ENCODE results near the gene RTN4R.

RTN4R gene

GRCh38 chr22:20221421-20222340 lies 46.4 kb downstream of the RTN4R start:
- no peak for DNase-seq (ENCODE audit: low read depth, low spot score)

GRCh38 chr22:20220629-20221026 lies 47.5 kb downstream of the RTN4R start:
- DNase-seq (ENCODE audit: low read depth, low spot score): no peak
- no peak overlapping the region for H3K27ac ChIP-seq

More at GRCh38 chr22:20221421-20222340, 46.4 kb downstream of the RTN4R start:
- no peak overlapping the region for H3K27ac ChIP-seq

GRCh38 chr22:20219667-20220628 lies 48.2 kb downstream of the RTN4R start:
- H3K27ac ChIP-seq: no peak overlapping the region
- no peak for DNase-seq (ENCODE audit: low read depth, low spot score)

GRCh38 chr22:20218987-20219386 lies 49.1 kb downstream of the RTN4R start:
- no peak overlapping the region for H3K27ac ChIP-seq
- no peak for DNase-seq (ENCODE audit: low read depth, low spot score)

- DNase-seq (ENCODE audit: low read depth, low spot score): no peak
- no peak overlapping the region for H3K27ac ChIP-seq
Observed at GRCh38 chr22:20218326-20218872, 49.7 kb downstream of the RTN4R start.

GRCh38 chr22:20217563-20217962 lies 50.6 kb downstream of the RTN4R start:
- no peak for DNase-seq (ENCODE audit: low read depth, low spot score)
- H3K27ac ChIP-seq: no peak overlapping the region

GRCh38 chr22:20216863-20217499 lies 51.1 kb downstream of the RTN4R start:
- no peak for DNase-seq (ENCODE audit: low read depth, low spot score)

GRCh38 chr22:20215742-20216141 lies 52.4 kb downstream of the RTN4R start:
- no peak overlapping the region for H3K27ac ChIP-seq
- no peak for DNase-seq (ENCODE audit: low read depth, low spot score)

More at GRCh38 chr22:20216863-20217499, 51.1 kb downstream of the RTN4R start:
- H3K27ac ChIP-seq: no peak overlapping the region

GRCh38 chr22:20214853-20215252 lies 53.3 kb downstream of the RTN4R start:
- no peak overlapping the region for H3K27ac ChIP-seq
- no peak for DNase-seq (ENCODE audit: low read depth, low spot score)

GRCh38 chr22:20213833-20214708 lies 54.0 kb downstream of the RTN4R start:
- H3K27ac ChIP-seq: no peak overlapping the region
- no peak for DNase-seq (ENCODE audit: low read depth, low spot score)

GRCh38 chr22:20212754-20213699 lies 55.1 kb downstream of the RTN4R start:
- no peak for DNase-seq (ENCODE audit: low read depth, low spot score)
- H3K27ac ChIP-seq: no peak overlapping the region

- H3K27ac ChIP-seq: no peak overlapping the region
- no peak for DNase-seq (ENCODE audit: low read depth, low spot score)
Observed at GRCh38 chr22:20211997-20212753, 55.9 kb downstream of the RTN4R start.

- no peak for DNase-seq (ENCODE audit: low read depth, low spot score)
- H3K27ac ChIP-seq: no peak overlapping the region
Observed at GRCh38 chr22:20211409-20211996, 56.6 kb downstream of the RTN4R start.

GRCh38 chr22:20210473-20211059 lies 57.6 kb downstream of the RTN4R start:
- no peak overlapping the region for H3K27ac ChIP-seq

GRCh38 chr22:20209761-20210250 lies 58.3 kb downstream of the RTN4R start:
- no peak for DNase-seq (ENCODE audit: low read depth, low spot score)
- no peak overlapping the region for H3K27ac ChIP-seq

More at GRCh38 chr22:20210473-20211059, 57.6 kb downstream of the RTN4R start:
- no peak for DNase-seq (ENCODE audit: low read depth, low spot score)

GRCh38 chr22:20208713-20209310 lies 59.3 kb downstream of the RTN4R start:
- no peak overlapping the region for H3K27ac ChIP-seq
- DNase-seq (ENCODE audit: low read depth, low spot score): no peak

Measured in epithelial cell of prostate (primary cell).